Tongue (tissue), 2 donors: Measurements from ENCODE around the gene FAU. TPM values are rescaled to one million over a fixed set of nuclear protein-coding genes. Genes with fewer than 3 reads are reported as not detected.
A peak's percentile ranks its signal among the peaks of the same experiment; 100 is the strongest.

Experiments used
- DNase-seq: peaks from one replicate; pipeline ENCODE4 v3.0.0-alpha.2; 2015
- total RNA-seq: library from RNA; depleted of rRNA; stranded (reverse); fragments of >200 nt; gene quantifications from one replicate; pipeline ENCODE4 v1.2.3, GENCODE V29; 2014

FAU gene
- total RNA-seq, 1 donor from 2014 or later, result 265 TPM

- DNase-seq, result no peak
These were observed 13.8 kb upstream of the FAU start for GRCh38 chr11:65135633-65136145.

- DNase-seq, result peak; percentile 98
These were observed 13.2 kb upstream of the FAU start for GRCh38 chr11:65134952-65135632.

- DNase-seq, result peak; percentile 95
These were observed 12.5 kb upstream of the FAU start, which contains the start of gene SYVN1 for GRCh38 chr11:65134240-65134951. TSS of gene SYVN1 (minus strand) at chr11:65134519. CDS start at chr11:65133601, 918 bp downstream.

GRCh38 chr11:65133724-65134123 is 11.8 kb upstream of the FAU start:
- peak; percentile 62 for DNase-seq

GRCh38 chr11:65132988-65133700 is 11.2 kb upstream of the FAU start:
- no peak for DNase-seq

- DNase-seq, result no peak
These were observed 10.5 kb upstream of the FAU start for GRCh38 chr11:65132238-65132987.

GRCh38 chr11:65131895-65132237 is 9.9 kb upstream of the FAU start:
- no peak for DNase-seq

- no peak for DNase-seq
These were observed 9.5 kb upstream of the FAU start for GRCh38 chr11:65131417-65131776.

- DNase-seq, result no peak
These were observed 8.9 kb upstream of the FAU start for GRCh38 chr11:65130631-65131416.

GRCh38 chr11:65129649-65130441 is 7.9 kb upstream of the FAU start:
- no peak for DNase-seq

GRCh38 chr11:65128182-65129145 is 6.5 kb upstream of the FAU start:
- no peak for DNase-seq

GRCh38 chr11:65127473-65128181 is 5.7 kb upstream of the FAU start:
- DNase-seq, result no peak

- DNase-seq, result no peak
These were observed 4.8 kb upstream of the FAU start for GRCh38 chr11:65126624-65127274.

- DNase-seq, result no peak
These were observed 3.5 kb upstream of the FAU start for GRCh38 chr11:65125197-65126056.

GRCh38 chr11:65124480-65125196 is 2.7 kb upstream of the FAU start:
- no peak for DNase-seq

- no peak for DNase-seq
These were observed 478 bp downstream of the FAU start for GRCh38 chr11:65121447-65121864.

- no peak for DNase-seq
These were observed 1.1 kb downstream of the FAU start for GRCh38 chr11:65120831-65121230.
